ENCODE measurements around the gene LECT2. TPM values are rescaled to one million over a fixed set of nuclear protein-coding genes. Genes with fewer than 3 reads are reported as not detected.

Gene LECT2
- total and polyA plus RNA-seq, 2 experiments from 2014 or later, result 0.45 TPM; not detected in 1

GRCh38 chr5:135997673-135998335 lies 43.0 kb upstream of the LECT2 start:
- H3K4me1 Mint-ChIP-seq, result no peaks in the 10 kb centered on the region

GRCh38 chr5:135996611-135997010 lies 41.8 kb upstream of the LECT2 start:
- DNase-seq (ENCODE audit: low spot score), result no peak
- Histone ChIP-seq H3K9me2 (ENCODE audit: insufficient read depth) (no peaks in the 10 kb centered on the region), H3K79me2 (replicated peaks; ENCODE audit: insufficient read depth) (no peaks in the 10 kb centered on the region), H4K20me1 (replicated peaks; ENCODE audit: insufficient read depth) (no peaks in the 10 kb centered on the region), H3K27ac (ENCODE audit: low read depth) (no peak overlapping the region), H3K4me3 (no peak overlapping the region), H3K27me3 (ENCODE audit: insufficient read depth) (no peaks in the 10 kb centered on the region), H2AFZ (no peak overlapping the region), H3K4me2 (no peak overlapping the region), H3K4me1 (ENCODE audit: insufficient read depth) (no peaks in the 10 kb centered on the region), H3K36me3 (ENCODE audit: insufficient read depth) (no peaks in the 10 kb centered on the region), H3F3A (replicated peaks; ENCODE audit: low read depth) (no peaks in the 10 kb centered on the region)
- Mint-ChIP-seq H3K4me1 (no peaks in the 10 kb centered on the region), H3K36me3 (ENCODE audit: low read depth) (no peaks in the 10 kb centered on the region), H3K27me3 (ENCODE audit: insufficient read depth, low read depth, poor library complexity) (peaks cover 1% of the 10 kb centered on the region), H3K4me3 (no peak overlapping the region), H3K9me3 (no peaks in the 10 kb centered on the region; the same call in 2 of the 3 replicates), H3K27ac (no peak overlapping the region)
- no peak for ATAC-seq
- no peak for TF ChIP-seq ZNF331 (CRISPR knock-in tag; IDR thresholded peaks at IDR 0.05; ENCODE audit: low read depth)
- no peak for TF ChIP-seq STAT1 (IDR thresholded peaks at IDR 0.05; ENCODE audit: unreplicated experiment)
- TF ChIP-seq JUNB (IDR thresholded peaks at IDR 0.05; ENCODE audit: unreplicated experiment), result no peak
- no peak for TF ChIP-seq NANOG (IDR thresholded peaks at IDR 0.05; ENCODE audit: borderline replicate concordance)
- TF ChIP-seq, protein P1, sequence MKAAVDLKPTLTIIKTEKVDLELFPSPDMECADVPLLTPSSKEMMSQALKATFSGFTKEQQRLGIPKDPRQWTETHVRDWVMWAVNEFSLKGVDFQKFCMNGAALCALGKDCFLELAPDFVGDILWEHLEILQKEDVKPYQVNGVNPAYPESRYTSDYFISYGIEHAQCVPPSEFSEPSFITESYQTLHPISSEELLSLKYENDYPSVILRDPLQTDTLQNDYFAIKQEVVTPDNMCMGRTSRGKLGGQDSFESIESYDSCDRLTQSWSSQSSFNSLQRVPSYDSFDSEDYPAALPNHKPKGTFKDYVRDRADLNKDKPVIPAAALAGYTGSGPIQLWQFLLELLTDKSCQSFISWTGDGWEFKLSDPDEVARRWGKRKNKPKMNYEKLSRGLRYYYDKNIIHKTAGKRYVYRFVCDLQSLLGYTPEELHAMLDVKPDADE (IDR thresholded peaks at IDR 0.05), result no peak
- no peak for TF ChIP-seq CREB1 (CRISPR knock-in tag; IDR thresholded peaks at IDR 0.05; ENCODE audit: low read depth)
- no peak for TF ChIP-seq POLR2AphosphoS5 (IDR thresholded peaks at IDR 0.05; ENCODE audit: low read depth)
- TF ChIP-seq ZNF114 (CRISPR knock-in tag; IDR thresholded peaks at IDR 0.05), result no peak
- no peak for TF ChIP-seq EZH2 (IDR thresholded peaks at IDR 0.05; ENCODE audit: low read depth, unreplicated experiment)
- TF ChIP-seq, protein P2, sequence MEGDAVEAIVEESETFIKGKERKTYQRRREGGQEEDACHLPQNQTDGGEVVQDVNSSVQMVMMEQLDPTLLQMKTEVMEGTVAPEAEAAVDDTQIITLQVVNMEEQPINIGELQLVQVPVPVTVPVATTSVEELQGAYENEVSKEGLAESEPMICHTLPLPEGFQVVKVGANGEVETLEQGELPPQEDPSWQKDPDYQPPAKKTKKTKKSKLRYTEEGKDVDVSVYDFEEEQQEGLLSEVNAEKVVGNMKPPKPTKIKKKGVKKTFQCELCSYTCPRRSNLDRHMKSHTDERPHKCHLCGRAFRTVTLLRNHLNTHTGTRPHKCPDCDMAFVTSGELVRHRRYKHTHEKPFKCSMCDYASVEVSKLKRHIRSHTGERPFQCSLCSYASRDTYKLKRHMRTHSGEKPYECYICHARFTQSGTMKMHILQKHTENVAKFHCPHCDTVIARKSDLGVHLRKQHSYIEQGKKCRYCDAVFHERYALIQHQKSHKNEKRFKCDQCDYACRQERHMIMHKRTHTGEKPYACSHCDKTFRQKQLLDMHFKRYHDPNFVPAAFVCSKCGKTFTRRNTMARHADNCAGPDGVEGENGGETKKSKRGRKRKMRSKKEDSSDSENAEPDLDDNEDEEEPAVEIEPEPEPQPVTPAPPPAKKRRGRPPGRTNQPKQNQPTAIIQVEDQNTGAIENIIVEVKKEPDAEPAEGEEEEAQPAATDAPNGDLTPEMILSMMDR (conservative IDR thresholded peaks at IDR 0.05; ENCODE audit: low read depth in 2 of 2), result no peak
- TF ChIP-seq, protein P3, sequence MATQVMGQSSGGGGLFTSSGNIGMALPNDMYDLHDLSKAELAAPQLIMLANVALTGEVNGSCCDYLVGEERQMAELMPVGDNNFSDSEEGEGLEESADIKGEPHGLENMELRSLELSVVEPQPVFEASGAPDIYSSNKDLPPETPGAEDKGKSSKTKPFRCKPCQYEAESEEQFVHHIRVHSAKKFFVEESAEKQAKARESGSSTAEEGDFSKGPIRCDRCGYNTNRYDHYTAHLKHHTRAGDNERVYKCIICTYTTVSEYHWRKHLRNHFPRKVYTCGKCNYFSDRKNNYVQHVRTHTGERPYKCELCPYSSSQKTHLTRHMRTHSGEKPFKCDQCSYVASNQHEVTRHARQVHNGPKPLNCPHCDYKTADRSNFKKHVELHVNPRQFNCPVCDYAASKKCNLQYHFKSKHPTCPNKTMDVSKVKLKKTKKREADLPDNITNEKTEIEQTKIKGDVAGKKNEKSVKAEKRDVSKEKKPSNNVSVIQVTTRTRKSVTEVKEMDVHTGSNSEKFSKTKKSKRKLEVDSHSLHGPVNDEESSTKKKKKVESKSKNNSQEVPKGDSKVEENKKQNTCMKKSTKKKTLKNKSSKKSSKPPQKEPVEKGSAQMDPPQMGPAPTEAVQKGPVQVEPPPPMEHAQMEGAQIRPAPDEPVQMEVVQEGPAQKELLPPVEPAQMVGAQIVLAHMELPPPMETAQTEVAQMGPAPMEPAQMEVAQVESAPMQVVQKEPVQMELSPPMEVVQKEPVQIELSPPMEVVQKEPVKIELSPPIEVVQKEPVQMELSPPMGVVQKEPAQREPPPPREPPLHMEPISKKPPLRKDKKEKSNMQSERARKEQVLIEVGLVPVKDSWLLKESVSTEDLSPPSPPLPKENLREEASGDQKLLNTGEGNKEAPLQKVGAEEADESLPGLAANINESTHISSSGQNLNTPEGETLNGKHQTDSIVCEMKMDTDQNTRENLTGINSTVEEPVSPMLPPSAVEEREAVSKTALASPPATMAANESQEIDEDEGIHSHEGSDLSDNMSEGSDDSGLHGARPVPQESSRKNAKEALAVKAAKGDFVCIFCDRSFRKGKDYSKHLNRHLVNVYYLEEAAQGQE (IDR thresholded peaks at IDR 0.05; ENCODE audit: unreplicated experiment), result no peak

More at GRCh38 chr5:135997673-135998335, 43.0 kb upstream of the LECT2 start:
- Histone ChIP-seq H3F3A (replicated peaks; ENCODE audit: low read depth) (no peaks in the 10 kb centered on the region), H3K27ac (ENCODE audit: low read depth) (no peak overlapping the region), H4K20me1 (replicated peaks; ENCODE audit: insufficient read depth) (no peaks in the 10 kb centered on the region), H3K27me3 (ENCODE audit: insufficient read depth) (no peaks in the 10 kb centered on the region), H3K4me2 (no peak overlapping the region), H3K4me1 (ENCODE audit: insufficient read depth) (no peaks in the 10 kb centered on the region), H2AFZ (peak overlapping the region; percentile 58), H3K9me2 (ENCODE audit: insufficient read depth) (no peaks in the 10 kb centered on the region), H3K4me3 (no peak overlapping the region), H3K79me2 (replicated peaks; ENCODE audit: insufficient read depth) (no peaks in the 10 kb centered on the region), H3K36me3 (ENCODE audit: insufficient read depth) (no peaks in the 10 kb centered on the region)
- peak; percentile 65 for DNase-seq (ENCODE audit: low spot score)
- peak; percentile 94 for ATAC-seq
- Mint-ChIP-seq H3K27ac (no peak overlapping the region), H3K4me3 (no peak overlapping the region), H3K36me3 (ENCODE audit: low read depth) (no peaks in the 10 kb centered on the region), H3K9me3 (no peaks in the 10 kb centered on the region; the same call in 2 of the 3 replicates), H3K27me3 (ENCODE audit: insufficient read depth, low read depth, poor library complexity) (peaks cover 1% of the 10 kb centered on the region)
- TF ChIP-seq, protein P2 (conservative IDR thresholded peaks at IDR 0.05; ENCODE audit: low read depth in 2 of 2), result peak; percentile 32 to 51
- TF ChIP-seq EZH2 (IDR thresholded peaks at IDR 0.05; ENCODE audit: low read depth, unreplicated experiment), result no peak
